Measurements from ENCODE around the gene FAM90A1.
"Not testable (repeated sequence)": the region's sequence is repeated elsewhere in the genome, so short reads cannot be mapped to it uniquely, and the experiment has no call there.

- TF ChIP-seq, protein P1, sequence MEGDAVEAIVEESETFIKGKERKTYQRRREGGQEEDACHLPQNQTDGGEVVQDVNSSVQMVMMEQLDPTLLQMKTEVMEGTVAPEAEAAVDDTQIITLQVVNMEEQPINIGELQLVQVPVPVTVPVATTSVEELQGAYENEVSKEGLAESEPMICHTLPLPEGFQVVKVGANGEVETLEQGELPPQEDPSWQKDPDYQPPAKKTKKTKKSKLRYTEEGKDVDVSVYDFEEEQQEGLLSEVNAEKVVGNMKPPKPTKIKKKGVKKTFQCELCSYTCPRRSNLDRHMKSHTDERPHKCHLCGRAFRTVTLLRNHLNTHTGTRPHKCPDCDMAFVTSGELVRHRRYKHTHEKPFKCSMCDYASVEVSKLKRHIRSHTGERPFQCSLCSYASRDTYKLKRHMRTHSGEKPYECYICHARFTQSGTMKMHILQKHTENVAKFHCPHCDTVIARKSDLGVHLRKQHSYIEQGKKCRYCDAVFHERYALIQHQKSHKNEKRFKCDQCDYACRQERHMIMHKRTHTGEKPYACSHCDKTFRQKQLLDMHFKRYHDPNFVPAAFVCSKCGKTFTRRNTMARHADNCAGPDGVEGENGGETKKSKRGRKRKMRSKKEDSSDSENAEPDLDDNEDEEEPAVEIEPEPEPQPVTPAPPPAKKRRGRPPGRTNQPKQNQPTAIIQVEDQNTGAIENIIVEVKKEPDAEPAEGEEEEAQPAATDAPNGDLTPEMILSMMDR (IDR thresholded peaks at IDR 0.05; ENCODE audit: insufficient read depth, low read length, poor library complexity, severe bottlenecking): not testable (repeated sequence)
- TF ChIP-seq EZH2phosphoT487 (conservative IDR thresholded peaks at IDR 0.05; ENCODE audit: low read length): not testable (repeated sequence)
Measured at GRCh38 chr12:8231049-8231448, 3.6 kb upstream of the FAM90A1 start.
